HL-60 (cell line): ENCODE results near the gene SPACA6.
A peak's percentile ranks its signal among the peaks of the same experiment; 100 is the strongest.

Experiments
- CTCF ChIP-seq: IDR thresholded peaks from one replicate; pipeline ENCODE4 v1.5.1; 2011; ENCODE audit warnings: low read length, control low read depth, inconsistent platforms; ENCODE audit not compliant: insufficient read depth
- POLR2AphosphoS5 ChIP-seq: IDR thresholded peaks from 2 replicates; pipeline ENCODE4 v1.6.1; 2012; ENCODE audit warnings: low read depth
- REST ChIP-seq: IDR thresholded peaks from 2 replicates; pipeline ENCODE4 v1.6.1; 2012; ENCODE audit warnings: low read depth; ENCODE audit not compliant: insufficient replicate concordance

GRCh38 chr19:51739466-51740213, 46.5 kb downstream of the SPACA6 start:
- TF ChIP-seq CTCF: no peak
- 0 out of 2 replicates have a peak, but pooled peaks have one; percentile 21 for TF ChIP-seq POLR2AphosphoS5
- no peak for TF ChIP-seq REST
